Spinal cord (tissue), 10 donors: Measurements from ENCODE around the gene PGD. TPM values are rescaled to one million over a fixed set of nuclear protein-coding genes. Genes with fewer than 3 reads are reported as not detected.
"Not testable (repeated sequence)": the region's sequence is repeated elsewhere in the genome, so short reads cannot be mapped to it uniquely, and the experiment has no call there.

Experiments used
- DNase-seq, 6 donors: peaks; one replicate each; pipeline versions ENCODE4 v3.0.0 to v3.0.0-alpha.2; 2013 to 2015; ENCODE audit warnings: low spot score in 6 of 6, low read depth in 4 of 6
- H3K27ac ChIP-seq: one replicate; pipeline ENCODE4 v1.5.1; 2013; ENCODE audit warnings: low read depth, low read length, control low read depth
- H3K27me3 ChIP-seq: one replicate; pipeline ENCODE4 v1.6.1; 2013; ENCODE audit warnings: low read length; ENCODE audit not compliant: control insufficient read depth, insufficient read depth
- H3K36me3 ChIP-seq: one replicate; pipeline ENCODE4 v1.6.1; 2013; ENCODE audit warnings: low read length; ENCODE audit not compliant: control insufficient read depth, insufficient read depth
- H3K4me1 ChIP-seq: one replicate; pipeline ENCODE4 v1.6.1; 2013; ENCODE audit warnings: low read length; ENCODE audit not compliant: control insufficient read depth, insufficient read depth
- H3K4me3 ChIP-seq: one replicate; pipeline ENCODE4 v1.5.1; 2013; ENCODE audit warnings: low read depth, low read length, control low read depth
- H3K9me3 ChIP-seq: one replicate; pipeline ENCODE4 v1.6.1; 2013; ENCODE audit warnings: low read length; ENCODE audit not compliant: control insufficient read depth, insufficient read depth
- WGBS: methylation state at CpG from one replicate; pipeline ENCODE4 v1.1.5; 2013; ENCODE audit warnings: missing lambda C conversion rate; ENCODE audit not compliant: insufficient coverage; 5-methylcytosine and 5-hydroxymethylcytosine counted together
- polyA plus RNA-seq, 2 donors: library from polyadenylated mRNA; unstranded; fragments of 120-200 nt; gene quantifications; one replicate each; pipeline ENCODE4 v1.2.1, GENCODE V29; 2013; ENCODE audit not compliant: insufficient read length in 2 of 2
- total RNA-seq, 2 donors: library from RNA; depleted of rRNA in 1 of 2; stranded (reverse); fragments of 120-200 nt in 1 of 2; fragments of >200 nt in 1 of 2; gene quantifications; one replicate each; pipeline versions ENCODE4 v1.2.3 to v1.2.4, GENCODE V29; 2013 to 2014
- donor health status: healthy.

The PGD gene
- total and polyA plus RNA-seq, 4 donors, result 68.7 to 216 (median 147) TPM

DNA sequence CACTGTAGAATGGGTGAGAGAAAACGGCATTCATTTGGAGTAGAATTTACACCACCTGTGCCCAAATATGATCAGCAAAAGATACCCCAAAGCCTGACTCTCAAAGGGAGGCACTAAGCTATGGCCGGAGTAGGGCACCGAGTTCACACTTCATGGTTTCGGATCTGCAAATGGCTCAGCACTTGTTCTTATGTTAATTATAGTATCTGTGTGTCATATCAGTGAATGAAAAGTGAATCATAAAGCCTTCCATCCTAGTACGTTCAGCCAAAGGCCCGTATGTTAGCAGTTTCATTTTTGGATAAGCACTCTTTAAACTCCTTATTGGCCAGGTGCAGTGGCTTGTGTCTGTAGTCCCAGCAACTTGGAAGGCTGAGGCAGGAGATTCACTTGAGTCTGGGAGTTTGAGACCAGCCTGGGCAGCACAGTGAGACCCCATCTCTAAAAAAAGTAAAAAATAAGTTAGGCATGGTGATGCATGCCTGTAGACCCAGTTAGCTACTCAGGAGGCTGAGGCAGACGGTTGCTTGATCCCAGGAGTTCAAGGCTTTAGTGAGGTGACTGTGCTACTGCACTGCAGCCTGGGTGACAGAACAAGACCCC lies 46.0 kb downstream of the PGD start:
- no peak overlapping the region for H3K4me3 ChIP-seq
- H3K36me3 ChIP-seq, result peaks cover 20% of the 10 kb centered on the region
- H3K27ac ChIP-seq, result no peak overlapping the region
- H3K4me1 ChIP-seq, result peaks cover 2% of the 10 kb centered on the region
- 93% methylated on average over 6 of the region's 7 CpGs for WGBS
- no peaks in the 10 kb centered on the region for H3K9me3 ChIP-seq
- DNase-seq, result no peak
- no peaks in the 10 kb centered on the region for H3K27me3 ChIP-seq

DNA sequence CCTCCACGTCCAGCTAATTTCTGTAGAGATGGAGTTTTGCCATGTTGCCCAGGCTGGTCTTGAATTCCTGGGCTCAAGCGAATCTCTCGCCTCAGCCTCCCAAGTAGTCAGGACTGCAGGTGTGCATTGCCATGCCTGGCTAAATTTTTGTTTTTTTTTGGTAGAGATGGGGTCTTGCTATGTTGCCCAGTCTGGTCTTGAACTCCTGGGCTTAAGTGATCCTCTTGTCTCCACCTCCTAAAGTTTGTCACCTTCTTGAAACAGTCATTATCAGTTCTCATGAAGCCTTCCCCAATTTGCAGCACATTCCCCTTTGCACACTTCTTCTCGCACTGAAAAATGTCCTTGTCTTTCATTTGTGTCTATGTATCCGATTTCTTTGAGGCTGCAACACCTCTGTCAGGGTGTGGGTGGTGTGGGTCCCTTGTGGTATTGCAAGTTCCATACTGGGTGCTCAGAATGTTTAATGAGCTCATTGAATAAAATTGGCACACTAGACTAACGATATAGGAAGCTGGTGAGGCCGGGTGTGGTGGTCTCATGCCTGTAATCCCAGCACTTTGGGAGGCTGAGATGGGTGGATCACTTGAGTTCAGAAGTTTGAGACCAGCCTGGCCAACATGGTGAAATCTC lies 48.0 kb downstream of the PGD start:
- peaks cover 13% of the 10 kb centered on the region for H3K4me1 ChIP-seq
- 97% methylated on average over 5 of the region's 7 CpGs for WGBS
- H3K36me3 ChIP-seq, result peaks cover 25% of the 10 kb centered on the region
- DNase-seq, result no peak
- H3K4me3 ChIP-seq, result no peak overlapping the region
- no peaks in the 10 kb centered on the region for H3K9me3 ChIP-seq
- no peak overlapping the region for H3K27ac ChIP-seq
- H3K27me3 ChIP-seq, result no peaks in the 10 kb centered on the region

DNA sequence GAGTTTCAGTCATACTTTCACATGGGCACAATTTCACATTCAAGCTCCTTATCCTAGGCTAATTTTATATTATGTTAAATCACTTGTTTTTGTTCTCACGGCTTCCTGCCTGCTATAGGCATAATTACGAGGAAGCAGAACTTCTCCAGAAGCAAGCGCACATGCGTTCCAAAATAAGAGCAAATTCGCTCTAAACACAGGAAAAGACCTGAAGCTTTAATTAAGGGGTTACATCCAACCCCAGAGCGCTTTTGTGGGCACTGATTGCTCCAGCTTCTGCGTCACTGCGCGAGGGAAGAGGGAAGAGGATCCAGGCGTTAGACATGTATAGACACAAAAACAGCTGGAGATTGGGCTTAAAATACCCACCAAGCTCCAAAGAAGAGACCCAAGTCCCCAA lies 50.9 kb downstream of the PGD start, which contains the start of gene CORT:
TSS of gene CORT (plus strand) at position 281 of the 400 bp plus-strand sequence. CDS start 193 bp downstream, outside the sequence.
- no peaks in the 10 kb centered on the region for H3K27me3 ChIP-seq
- H3K9me3 ChIP-seq, result no peaks in the 10 kb centered on the region
- peaks cover 13% of the 10 kb centered on the region for H3K4me1 ChIP-seq
- DNase-seq, result peak in 1 of 6 donors; percentile 62
- no peak within 1 kb of the TSS for H3K27ac ChIP-seq
- H3K4me3 ChIP-seq, result no peak within 1 kb of the TSS
- peaks cover 17% of the 10 kb centered on the region for H3K36me3 ChIP-seq
- 92% methylated on average over 2 of the region's 10 CpGs for WGBS

DNA sequence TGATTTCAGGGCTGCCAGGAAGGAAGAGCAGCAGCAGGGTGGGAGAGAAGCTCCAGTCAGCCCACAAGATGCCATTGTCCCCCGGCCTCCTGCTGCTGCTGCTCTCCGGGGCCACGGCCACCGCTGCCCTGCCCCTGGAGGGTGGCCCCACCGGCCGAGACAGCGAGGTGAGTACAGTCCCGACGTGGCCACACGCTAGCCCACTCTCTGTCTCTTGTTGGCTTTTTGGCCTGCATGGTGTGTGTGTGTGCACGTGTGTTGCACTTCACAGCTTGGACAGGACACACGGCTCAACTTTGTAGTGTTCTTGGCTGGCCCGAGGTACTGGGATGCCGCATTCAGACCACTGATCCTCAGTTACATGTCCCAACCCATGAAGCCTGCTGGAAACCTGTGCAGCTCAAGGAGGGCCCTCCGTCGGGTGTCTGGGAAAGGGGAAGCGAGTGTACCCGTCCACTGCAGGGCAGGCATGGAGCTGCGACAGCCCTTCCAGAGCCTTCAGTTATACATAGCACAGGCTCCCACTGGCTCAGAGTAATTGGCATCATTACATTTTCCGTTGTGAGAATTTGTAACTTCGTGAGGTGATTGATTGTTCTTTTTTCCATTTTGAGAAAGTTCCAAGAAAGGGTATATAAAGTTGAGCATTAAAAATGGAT lies 51.4 kb downstream of the PGD start:
- WGBS, result 87% methylated on average over 16 of the region's 21 CpGs
- no peak overlapping the region for H3K4me3 ChIP-seq
- H3K36me3 ChIP-seq, result peaks cover 17% of the 10 kb centered on the region
- H3K9me3 ChIP-seq, result no peaks in the 10 kb centered on the region
- no peak overlapping the region for H3K27ac ChIP-seq
- peaks cover 13% of the 10 kb centered on the region for H3K4me1 ChIP-seq
- H3K27me3 ChIP-seq, result no peaks in the 10 kb centered on the region
- peak in 1 of 6 donors; percentile 20 for DNase-seq

DNA sequence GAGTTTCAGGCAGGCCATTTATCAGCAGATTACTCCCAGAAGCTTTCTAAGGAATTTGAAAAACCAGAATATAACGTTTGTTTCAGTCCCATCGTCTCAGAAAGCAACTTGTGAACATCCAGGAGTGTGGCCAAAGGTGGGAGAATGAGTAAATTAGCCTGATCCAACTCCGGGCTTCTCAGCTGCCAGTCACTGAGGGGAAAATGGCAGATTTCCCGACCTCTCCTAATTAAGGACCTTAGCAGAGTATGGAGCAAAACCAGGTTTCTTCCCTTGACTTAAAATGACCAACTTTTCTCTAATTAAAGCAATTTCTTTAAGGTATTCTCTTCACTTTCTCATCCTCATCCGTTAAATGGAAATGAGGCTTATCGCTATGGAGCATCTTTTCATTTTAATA lies 52.0 kb downstream of the PGD start:
- no peak overlapping the region for H3K27ac ChIP-seq
- DNase-seq, result peak in 1 of 6 donors; percentile 70
- 36% methylated on average over 3 of the region's 6 CpGs for WGBS
- no peaks in the 10 kb centered on the region for H3K27me3 ChIP-seq
- peaks cover 13% of the 10 kb centered on the region for H3K4me1 ChIP-seq
- H3K36me3 ChIP-seq, result peaks cover 17% of the 10 kb centered on the region
- H3K4me3 ChIP-seq, result no peak overlapping the region
- H3K9me3 ChIP-seq, result no peaks in the 10 kb centered on the region

DNA sequence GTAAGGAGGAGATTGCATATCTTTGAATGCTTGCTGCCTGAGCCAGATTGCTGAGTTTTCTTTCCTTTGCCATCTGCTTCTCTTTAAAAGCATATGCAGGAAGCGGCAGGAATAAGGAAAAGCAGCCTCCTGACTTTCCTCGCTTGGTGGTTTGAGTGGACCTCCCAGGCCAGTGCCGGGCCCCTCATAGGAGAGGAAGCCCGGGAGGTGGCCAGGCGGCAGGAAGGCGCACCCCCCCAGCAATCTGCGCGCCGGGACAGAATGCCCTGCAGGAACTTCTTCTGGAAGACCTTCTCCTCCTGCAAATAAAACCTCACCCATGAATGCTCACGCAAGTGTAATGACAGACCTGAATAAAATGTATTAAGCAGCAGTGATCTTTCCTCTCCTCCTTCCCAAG lies 52.4 kb downstream of the PGD start:
- Histone ChIP-seq H3K9me3 (no peaks in the 10 kb centered on the region), H3K27ac (no peak overlapping the region), H3K27me3 (no peaks in the 10 kb centered on the region), H3K36me3 (peaks cover 17% of the 10 kb centered on the region), H3K4me3 (no peak overlapping the region), H3K4me1 (peaks cover 13% of the 10 kb centered on the region)
- peak in 2 of 6 donors; percentile 23 to 80 for DNase-seq
- 9% methylated on average over 5 of the region's 10 CpGs for whole genome bisulfite sequencing

DNA sequence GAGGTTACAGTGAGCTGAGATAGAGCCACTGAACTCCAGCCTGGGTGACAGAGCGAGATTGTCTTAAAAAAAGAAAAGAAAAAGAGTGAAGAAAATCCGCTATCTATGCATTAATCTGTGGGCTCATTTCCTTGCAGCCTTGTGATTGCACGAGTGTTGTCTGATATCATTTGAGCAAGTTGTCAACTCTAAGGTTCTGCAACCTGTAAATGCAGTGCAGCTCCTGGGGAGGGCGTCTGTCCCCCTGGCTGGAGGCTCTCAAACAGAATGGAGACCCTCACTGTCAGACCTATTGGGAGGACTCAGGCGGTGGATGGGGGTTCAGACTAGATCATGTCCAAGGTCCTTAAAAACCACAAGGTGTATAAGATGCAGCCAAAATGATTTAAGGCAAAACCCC lies 57.2 kb downstream of the PGD start:
- H3K4me1 ChIP-seq, result peaks cover 4% of the 10 kb centered on the region
- no peak overlapping the region for H3K27ac ChIP-seq
- peaks cover 17% of the 10 kb centered on the region for H3K36me3 ChIP-seq
- WGBS, result 88% methylated on average over 5 of the region's 5 CpGs
- no peak for DNase-seq
- H3K4me3 ChIP-seq, result no peak overlapping the region
- no peaks in the 10 kb centered on the region for H3K27me3 ChIP-seq
- no peaks in the 10 kb centered on the region for H3K9me3 ChIP-seq

DNA sequence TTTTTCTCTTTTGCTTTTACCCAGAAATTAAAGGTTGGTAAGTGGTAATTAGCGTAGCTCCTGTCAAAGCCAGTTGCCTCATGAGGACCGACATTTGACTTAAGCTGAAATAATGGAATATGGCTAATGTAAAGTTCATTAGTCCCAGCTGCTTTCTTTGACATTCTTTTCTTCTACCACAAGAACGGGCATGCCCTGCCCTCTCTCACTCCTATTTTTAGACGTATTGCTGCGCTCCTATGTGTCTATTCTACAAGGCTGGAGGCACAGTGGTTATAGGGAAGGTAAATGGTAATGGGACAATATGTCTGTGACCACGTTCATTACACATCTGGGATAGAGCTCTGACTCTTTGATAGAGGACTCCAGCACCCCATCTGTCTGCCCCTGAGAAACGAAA lies 57.8 kb downstream of the PGD start:
- Histone ChIP-seq H3K4me1 (no peaks in the 10 kb centered on the region), H3K9me3 (no peaks in the 10 kb centered on the region), H3K4me3 (no peak overlapping the region), H3K27ac (no peak overlapping the region), H3K36me3 (peaks cover 21% of the 10 kb centered on the region), H3K27me3 (no peaks in the 10 kb centered on the region)
- no CpG with 5 or more reads among the region's 7 CpGs for WGBS
- no peak for DNase-seq

DNA sequence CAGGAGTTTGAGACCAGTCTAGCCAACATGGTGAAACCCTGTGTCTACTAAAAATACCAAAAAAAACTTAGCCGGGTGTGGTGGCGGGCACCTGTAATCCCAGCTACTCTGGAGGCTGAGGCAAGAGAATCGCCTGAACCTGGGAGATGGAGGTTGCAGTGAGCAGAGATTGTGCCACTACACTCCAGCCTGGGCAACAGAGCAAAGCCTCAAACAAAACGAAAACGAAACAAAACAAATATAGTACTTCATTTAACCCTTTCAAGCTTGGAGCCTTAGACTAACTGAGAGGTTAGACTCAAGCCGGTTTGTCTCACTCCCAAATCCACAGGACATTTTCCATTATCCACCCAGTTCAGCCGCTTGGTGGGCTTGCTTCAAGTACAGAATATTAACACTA lies 58.6 kb downstream of the PGD start:
- not testable (repeated sequence) for H3K27me3 ChIP-seq, H3K9me3 ChIP-seq, H3K27ac ChIP-seq, H3K4me3 ChIP-seq, DNase-seq, H3K4me1 ChIP-seq
- 64% methylated on average over 4 of the region's 7 CpGs for WGBS
- peaks cover 29% of the 10 kb centered on the region for H3K36me3 ChIP-seq

DNA sequence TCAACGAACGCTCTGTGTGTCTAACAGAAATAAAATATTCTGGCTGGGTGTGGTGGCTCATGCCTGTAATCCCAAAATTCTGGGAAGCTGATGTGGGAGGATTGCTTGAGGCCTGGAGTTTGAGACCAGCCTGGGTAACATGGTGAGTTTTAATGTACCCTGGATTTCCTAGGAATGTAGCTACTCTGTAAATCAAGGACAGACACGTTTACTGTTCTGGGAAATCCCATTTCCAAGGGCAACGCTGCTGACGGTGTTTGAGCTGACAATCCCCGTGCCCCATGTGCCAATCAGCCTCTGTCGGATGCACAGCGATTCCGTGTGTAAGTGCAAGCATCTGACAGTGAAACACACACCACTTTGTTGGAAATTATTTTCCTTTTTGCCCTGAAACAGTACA lies 59.0 kb downstream of the PGD start:
- Histone ChIP-seq H3K27me3 (no peaks in the 10 kb centered on the region), H3K4me1 (no peaks in the 10 kb centered on the region), H3K4me3 (no peak overlapping the region), H3K36me3 (peaks cover 31% of the 10 kb centered on the region), H3K9me3 (no peaks in the 10 kb centered on the region), H3K27ac (no peak overlapping the region)
- 79% methylated on average over 9 of the region's 9 CpGs for WGBS
- no peak for DNase-seq
